Measurements from ENCODE around the gene ZNF350.
A peak's percentile ranks its signal among the peaks of the same experiment; 100 is the strongest.
"Not testable (repeated sequence)": the region's sequence is repeated elsewhere in the genome, so short reads cannot be mapped to it uniquely, and the experiment has no call there.

Gene ZNF350

DNA sequence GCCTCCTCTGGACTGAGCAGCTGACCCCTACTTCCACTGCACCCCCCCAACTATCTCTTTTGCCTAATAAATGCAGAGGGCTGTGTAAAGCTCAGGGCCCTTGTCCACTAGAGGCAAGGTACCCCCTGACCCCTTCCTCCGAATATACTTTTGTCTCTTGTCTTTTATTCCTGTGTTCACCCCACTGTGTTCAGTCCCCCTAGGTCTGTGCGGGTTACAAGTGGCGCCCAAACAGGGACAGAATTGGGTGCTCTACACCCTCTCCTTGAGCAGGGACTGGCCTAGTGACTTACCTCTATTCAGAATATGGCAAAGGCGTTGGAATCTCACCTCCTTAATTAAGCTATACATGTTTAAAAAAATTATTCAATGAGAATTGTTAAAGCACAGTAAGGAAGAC, 15.0 kb downstream of the ZNF350 start:
- DNase-seq (ENCODE audit: low read depth), result no peak

DNA sequence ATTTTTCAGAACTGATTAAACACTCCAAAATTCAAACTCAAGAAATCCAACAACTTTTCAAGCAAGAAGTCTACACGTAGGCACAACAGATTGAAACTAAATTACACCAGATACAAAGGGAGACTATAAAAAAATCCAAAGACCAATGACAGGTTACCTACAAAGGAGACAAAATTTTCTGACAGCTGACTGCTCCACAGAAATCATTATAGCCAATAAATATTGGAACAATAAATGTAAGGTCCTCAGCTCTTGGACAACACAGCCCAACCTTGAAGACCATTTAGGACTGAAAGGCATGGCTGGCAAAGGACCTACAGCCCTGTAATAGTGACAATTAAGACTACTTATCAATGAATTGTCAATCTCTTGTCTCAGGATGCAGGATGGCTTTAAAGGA, 15.9 kb downstream of the ZNF350 start:
- no peak for DNase-seq (ENCODE audit: low read depth)

DNA sequence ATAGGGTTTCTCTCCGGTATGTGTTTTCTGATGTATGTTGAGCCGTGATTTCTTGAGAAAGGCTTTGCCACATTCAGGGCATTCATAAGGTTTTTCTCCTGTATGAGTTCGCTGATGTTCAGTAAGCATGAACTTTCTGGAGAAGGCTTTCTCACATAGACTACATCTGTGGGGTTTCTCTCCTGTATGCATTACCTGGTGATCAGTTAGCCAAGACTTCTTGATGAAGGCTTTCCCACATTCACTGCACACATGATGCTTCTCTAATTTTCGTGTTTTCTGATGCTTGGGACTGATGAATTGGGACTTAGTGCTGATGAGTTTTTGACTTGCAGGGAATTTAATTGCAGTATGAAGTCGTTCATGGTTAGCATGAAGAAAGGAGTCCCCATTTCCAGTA, 21.1 kb downstream of the ZNF350 start:
- no peak for DNase-seq (ENCODE audit: low read depth)

DNA sequence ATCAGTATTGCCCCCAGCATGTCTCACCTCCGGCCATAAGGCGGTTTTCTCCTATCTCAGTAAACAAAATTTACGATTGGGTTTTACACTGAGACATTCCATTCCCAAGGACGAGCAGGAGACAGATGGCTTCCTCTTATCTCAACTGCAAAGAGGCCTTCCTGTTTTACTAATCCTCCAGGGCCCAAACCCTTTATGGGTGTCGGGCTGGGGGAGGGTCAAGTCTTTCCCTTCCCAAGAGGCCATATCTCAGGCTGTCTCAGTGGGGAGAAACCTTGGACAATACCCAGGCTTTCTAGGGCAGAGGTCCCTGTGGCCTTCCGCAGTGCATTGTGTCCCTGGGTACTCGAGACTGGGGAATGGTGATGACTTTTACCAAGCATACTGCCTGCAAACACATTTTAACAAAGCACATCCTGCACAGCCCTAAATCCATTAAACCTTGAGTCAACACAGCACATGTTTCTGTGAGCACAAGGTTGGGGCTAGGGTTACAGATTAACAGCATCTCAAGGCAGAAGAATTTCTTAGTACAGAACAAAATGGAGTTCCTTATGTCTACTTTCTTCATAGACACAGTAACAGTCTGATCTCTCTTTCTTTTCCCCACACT, 25.9 kb downstream of the ZNF350 start:
- not testable (repeated sequence) for DNase-seq (ENCODE audit: low read depth)

DNA sequence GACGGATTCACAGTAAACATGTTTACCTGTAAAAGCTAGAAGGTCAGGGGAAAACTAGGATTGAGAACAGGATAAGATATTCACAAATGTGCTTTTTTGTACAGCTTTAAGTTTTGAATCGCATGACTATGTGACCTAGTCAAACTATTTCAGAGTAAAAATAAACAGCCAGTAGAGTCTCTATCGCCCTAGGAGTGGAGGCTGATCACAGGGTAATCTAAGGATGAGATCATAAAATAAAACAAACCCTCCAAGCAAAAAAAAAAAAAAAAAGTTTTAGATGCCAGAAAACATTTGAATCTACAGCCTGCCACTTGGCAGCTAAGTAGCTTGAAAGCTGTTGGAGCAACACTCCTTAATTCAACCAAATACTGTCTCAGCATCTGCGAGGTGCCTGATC, 26.8 kb downstream of the ZNF350 start:
- no peak for DNase-seq (ENCODE audit: low read depth)

DNA sequence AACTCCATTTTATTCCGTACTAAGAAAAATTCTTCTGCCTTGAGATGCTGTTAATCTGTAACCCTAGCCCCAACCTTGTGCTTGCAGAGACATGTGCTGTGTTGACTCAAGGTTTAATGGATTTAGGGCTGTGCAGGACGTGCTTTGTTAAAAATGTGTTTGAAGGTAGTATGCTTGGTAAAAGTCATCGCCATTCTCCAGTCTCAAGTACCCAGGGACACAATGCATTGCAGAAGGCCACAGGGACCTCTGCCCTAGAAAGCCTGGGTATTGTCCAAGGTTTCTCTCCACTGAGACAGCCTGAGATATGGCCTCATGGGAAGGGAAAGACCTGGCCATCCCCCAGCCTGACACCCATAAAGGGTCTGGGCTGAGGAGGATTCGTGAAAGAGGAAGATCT, 28.8 kb downstream of the ZNF350 start:
- not testable (repeated sequence) for DNase-seq (ENCODE audit: low read depth)

DNA sequence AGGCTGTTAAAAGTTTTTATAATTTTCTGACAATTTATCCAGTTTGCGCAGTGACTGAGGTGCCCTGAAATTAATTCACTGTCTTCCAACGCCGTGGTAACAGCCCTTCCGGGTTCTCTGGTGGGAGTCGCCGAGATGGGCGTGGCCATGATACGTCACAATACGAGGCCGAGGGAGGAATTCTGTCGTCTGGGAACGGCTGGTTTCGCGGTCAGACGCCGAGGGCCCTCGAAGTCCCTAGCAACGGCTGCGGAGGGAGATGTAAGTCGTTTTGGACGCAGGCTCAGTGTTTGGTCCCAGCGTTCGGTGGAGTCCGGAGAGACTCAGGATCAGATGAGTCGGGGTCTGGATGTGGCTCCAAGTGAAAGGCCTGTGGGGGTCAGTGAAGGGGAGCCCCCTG, 37.7 kb downstream of the ZNF350 start:
- DNase-seq (ENCODE audit: low read depth), result no peak

DNA sequence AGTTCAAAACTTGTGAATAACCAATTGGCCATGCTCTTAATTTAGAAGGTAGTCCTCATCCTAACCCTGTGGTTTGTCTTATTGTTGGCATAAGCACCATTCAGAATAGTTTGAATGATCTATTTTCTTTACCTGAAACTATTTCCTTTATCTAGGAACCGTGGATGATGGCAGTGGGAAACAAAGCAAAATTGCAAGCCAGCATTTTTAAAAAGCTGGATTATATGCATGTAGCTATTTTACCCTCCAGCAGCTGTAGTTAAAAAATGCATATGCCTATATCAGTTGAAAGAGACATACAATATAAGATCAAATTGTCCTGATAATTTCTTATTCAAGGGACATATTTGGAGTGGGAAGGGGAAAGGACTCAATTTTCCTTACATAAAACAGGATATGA, 40.0 kb downstream of the ZNF350 start:
- DNase-seq (ENCODE audit: low read depth), result no peak

DNA sequence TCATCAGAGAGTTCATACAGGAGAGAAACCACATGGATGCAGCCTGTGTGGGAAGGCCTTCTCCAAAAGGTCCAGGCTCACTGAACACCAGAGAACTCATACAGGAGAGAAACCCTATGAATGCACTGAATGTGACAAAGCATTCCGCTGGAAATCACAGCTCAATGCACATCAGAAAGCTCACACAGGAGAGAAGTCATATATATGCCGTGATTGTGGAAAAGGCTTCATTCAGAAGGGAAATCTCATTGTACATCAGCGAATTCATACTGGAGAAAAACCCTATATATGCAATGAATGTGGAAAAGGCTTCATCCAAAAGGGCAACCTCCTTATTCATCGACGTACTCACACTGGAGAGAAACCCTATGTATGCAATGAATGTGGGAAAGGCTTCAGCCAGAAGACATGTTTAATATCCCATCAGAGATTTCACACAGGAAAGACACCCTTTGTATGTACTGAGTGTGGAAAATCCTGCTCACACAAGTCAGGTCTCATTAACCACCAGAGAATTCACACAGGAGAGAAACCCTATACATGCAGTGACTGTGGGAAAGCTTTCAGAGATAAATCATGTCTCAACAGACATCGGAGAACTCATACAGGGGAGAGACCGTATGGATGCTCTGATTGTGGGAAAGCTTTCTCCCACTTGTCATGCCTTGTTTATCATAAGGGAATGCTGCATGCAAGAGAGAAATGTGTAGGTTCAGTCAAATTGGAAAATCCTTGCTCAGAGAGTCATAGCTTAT, 41.7 kb downstream of the ZNF350 start:
- no peak for DNase-seq (ENCODE audit: low read depth)

DNA sequence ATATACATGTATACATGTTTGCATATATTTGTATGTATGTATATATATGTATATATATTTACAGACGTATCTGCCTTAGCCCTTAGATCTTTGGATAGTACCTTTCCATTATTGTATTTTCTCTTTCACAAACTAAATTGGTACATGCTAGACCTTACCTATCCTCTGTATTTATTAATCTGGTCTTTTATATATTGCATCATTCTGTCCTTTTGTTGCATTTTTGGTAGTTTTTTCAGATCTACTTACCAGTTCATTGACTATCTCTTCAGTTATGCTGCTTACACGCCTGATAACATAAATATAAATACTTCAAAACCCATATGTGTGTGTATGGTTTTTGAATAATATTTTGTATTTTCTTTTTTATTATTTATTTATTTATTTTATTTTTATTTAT, 47.7 kb downstream of the ZNF350 start:
- no peak for DNase-seq (ENCODE audit: low read depth)

DNA sequence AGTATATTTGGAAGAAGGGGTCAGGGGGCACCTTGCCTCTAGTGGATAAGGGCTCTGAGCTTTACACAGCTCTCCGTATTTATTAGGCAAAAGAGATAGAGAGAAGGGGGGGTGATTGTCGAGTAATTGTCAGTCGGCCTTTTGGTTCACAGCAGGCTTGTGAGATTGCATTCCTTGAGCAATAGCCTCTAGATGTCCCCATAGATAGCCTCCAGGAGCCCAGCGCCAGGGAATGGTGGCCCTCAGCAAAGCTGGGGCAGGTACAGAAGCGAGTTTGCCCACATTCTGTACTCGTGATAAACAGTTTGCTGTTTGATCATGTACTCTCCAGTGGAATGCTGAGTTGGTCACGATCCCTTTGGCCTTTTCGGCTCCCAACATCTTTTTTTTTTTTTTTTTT, 54.7 kb downstream of the ZNF350 start:
- no peak for DNase-seq (ENCODE audit: low read depth)

DNA sequence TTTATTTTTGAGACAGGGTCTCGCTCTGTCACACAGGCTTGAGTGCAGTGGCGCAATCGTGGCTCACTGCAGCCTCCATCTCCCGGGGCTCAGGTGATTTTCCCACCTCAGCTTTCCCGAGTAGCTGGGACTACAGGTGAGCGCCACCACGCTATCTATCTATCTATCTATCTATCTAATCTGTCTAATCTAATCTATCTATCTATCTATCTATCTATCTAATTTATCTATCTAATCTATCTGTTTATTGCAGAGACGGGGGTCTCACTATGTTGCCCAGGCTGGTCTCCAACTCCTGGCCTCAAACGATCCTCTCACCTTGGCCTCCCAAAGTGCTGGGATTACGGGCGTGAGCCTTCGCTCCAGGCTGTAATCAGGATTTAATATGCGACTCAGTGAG, 58.8 kb downstream of the ZNF350 start:
- DNase-seq (ENCODE audit: low read depth), result no peak

DNA sequence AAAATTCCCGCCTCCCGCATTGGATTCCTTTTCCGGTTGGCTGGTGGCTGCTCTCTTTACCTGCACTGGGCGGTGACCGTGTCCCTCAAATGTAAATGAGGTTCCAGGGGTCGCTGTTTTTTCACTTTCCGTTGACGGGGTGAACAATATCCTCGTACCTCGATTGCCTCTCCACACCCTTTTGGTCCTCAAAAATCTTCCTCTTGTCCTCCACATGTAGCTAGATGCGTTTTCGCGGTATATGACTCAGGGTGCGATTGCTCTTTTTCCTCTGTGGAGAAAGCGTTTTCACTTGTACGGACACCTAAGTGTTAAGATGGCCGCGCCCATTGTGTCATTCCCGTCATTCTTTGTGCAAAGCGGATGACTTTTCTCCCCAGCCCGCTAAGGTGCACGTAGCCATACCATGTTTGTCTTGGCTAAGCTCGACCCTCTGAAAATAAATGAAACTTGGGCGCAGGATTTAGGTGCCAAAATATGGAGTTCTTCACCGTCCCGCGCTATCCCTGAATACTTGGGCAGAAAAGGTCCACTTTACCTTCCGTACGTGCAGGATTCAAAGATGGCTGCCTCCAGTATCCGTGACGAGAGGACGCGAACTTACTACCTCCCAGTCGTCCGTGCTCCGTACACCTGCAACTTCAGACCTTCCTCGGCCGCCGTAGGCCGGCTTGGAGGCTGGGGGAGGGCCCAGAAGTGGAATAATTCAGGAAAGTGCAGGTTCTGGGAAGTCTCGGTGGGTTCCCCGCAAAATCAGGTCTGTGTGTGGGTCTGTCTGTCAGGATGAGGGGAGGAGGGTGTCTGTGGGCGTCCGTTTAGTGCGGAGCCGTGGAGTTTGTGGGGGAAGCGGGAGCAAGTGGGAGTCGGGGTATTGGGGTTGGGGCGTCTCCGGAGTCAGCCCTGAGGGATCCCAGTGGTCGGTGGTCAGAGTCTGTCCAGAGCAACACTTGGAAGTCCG, 59.6 kb downstream of the ZNF350 start, which contains the start of gene ZNF613:
Gene ZNF613 (plus strand): TSS at position 689 of the 958 bp plus-strand sequence. CDS start 8,749 bp downstream, outside the sequence.
- DNase-seq (ENCODE audit: low read depth), result peak; percentile 64

DNA sequence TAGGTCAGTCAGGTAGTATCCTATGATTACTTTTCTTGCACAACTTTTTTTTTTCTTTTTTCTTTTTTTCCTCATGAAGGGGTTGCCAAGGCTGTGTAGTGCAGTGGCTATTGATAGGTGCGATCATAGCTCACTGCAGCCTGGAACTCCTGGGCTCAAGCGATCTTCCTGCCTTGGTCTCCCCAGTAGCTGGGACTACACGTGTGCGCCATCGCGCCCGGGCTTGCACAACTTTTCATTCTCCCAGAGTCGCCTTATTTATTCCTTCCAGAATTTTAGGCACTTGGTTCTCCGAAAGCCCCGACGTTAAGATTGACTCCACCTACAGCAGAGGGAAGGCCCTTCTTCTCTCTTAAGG, 60.2 kb downstream of the ZNF350 start:
- no peak for DNase-seq (ENCODE audit: low read depth)

DNA sequence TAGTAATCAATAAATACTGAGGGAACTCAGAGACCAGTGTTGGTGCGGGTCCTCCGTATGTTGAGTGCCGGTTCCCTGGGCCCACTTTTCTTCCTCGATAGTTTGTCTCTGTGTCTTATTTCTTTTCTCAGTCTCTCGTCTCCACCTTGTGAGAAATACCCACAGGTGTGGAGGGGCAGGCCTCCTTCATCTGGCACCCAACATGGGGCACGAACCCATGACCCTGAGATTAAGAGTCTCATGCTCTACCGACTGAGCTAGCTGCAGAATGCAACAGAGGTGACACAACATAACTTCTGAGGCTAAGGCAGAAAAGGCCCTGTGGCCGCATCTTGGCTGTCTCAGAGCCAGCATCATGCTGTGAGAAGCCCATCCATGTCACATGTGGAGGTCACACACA, 64.7 kb downstream of the ZNF350 start:
- no peak for DNase-seq (ENCODE audit: low read depth)

DNA sequence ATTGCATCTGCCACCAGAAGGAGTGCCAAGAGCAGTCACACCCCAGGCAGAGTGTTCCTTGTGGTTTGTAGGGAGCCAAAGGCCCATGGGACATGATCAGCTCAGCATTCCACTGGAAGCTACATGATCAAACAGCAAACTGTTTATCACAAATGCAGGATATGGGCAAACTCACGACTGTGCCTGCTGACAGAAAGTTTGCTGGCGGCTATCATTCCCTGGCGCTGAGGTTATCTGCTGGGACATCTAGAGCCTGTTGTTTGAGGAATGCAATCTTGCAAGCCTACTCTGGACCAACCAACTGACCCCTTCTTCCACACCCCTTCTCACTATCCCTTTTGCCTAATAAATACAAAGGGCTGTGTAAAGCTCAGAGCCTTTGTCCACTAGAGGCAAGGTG, 67.0 kb downstream of the ZNF350 start:
- DNase-seq (ENCODE audit: low read depth), result no peak

DNA sequence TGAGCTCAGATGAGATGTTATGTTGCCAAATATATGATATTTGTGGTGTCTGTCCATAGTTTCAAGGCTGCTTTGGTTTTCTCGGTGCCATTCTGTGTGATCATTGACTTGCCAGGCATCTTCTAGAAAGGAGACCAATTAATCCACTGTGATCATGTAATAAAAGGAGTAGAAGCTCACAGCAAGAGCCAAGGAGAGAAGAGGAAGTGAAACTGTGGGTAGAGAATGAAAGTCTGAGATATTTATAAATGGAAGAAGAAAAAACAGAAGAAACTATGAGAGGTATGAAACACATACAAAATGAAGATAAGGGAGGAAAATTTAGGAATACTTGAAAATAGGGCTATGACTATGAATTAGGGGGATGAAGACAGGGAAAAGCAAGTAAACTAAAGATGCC, 70.5 kb downstream of the ZNF350 start:
- no peak for DNase-seq (ENCODE audit: low read depth)

DNA sequence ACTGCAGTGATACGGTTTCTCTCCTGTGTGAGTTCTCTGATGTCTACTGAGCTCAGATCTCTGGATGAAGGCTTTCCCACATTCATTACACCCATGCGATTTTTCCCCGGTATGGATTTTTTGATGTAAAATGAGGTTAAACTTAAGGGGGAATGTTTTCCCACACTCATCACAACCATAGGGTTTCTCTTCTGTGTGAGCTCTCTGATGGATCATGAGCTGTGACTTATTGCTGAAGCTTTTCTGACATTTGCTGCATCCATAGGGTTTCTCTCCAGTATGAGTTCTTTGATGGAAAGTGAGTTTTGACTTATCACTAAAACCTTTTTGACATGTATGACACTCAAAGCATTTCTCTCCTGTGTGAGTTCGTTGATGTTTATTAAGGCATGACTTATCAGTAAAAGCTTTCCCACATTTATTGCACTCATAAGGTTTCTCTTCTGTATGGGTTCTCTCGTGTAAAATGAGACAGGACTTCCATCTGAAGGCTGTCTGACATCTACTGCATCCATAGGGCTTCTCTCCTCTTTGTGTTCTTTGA, 71.2 kb downstream of the ZNF350 start:
- DNase-seq (ENCODE audit: low read depth), result no peak

Measured in T-helper 22 cell (primary cell).